RWPE2 (cell line): Measurements from ENCODE around the gene ARHGAP26.

Experiments used
- ATAC-seq: fragments of 200-7000 bp; cut with Tn5 transposase; 3 replicates; pipeline ENCODE4 v1.9.1; 2021; ENCODE audit warnings: low read depth
- DNase-seq: peaks from one replicate; pipeline ENCODE4 v3.0.0-alpha.2; 2020; ENCODE audit warnings: low spot score
- H3K27ac ChIP-seq: fragments of 450-650 bp; 2 replicates; pipeline ENCODE4 v1.5.1; 2017; ENCODE audit warnings: mild to moderate bottlenecking; ENCODE audit not compliant: poor library complexity, severe bottlenecking
- H3K27me3 ChIP-seq: fragments of 250-450 bp; sonication (Bioruptor Pico); 2 replicates; pipeline ENCODE4 v1.5.1; 2021; ENCODE audit warnings: mild to moderate bottlenecking, moderate library complexity; ENCODE audit not compliant: insufficient read depth, poor library complexity, severe bottlenecking
- H3K36me3 ChIP-seq: fragments of 250-450 bp; sonication (Bioruptor Pico); 2 replicates; pipeline ENCODE4 v1.5.1; 2020; ENCODE audit warnings: low read depth, mild to moderate bottlenecking, moderate library complexity
- H3K4me1 ChIP-seq: fragments of 250-450 bp; sonication (Bioruptor Pico); 2 replicates; pipeline ENCODE4 v1.5.1; 2021; ENCODE audit warnings: mild to moderate bottlenecking, moderate library complexity; ENCODE audit not compliant: insufficient read depth, poor library complexity, severe bottlenecking
- H3K4me3 ChIP-seq: fragments of 250-450 bp; sonication (Bioruptor Pico); 2 replicates; pipeline ENCODE4 v1.5.1; 2021; ENCODE audit warnings: mild to moderate bottlenecking, moderate library complexity; ENCODE audit not compliant: severe bottlenecking
- H3K9me3 ChIP-seq: fragments of 250-450 bp; sonication (Bioruptor Pico); 2 replicates; pipeline ENCODE4 v1.5.1; 2021; ENCODE audit warnings: mild to moderate bottlenecking, moderate library complexity; ENCODE audit not compliant: severe bottlenecking
- CTCF ChIP-seq: fragments of 450-650 bp; IDR thresholded peaks from one replicate; pipeline ENCODE4 v1.5.1; 2017; ENCODE audit warnings: mild to moderate bottlenecking, moderate library complexity; ENCODE audit not compliant: poor library complexity, severe bottlenecking

The ARHGAP26 gene

GRCh38 chr5:142724821-142725220, 45.4 kb upstream of the ARHGAP26 start:
- ATAC-seq (no peak), DNase-seq (no peak)
- Histone ChIP-seq H3K36me3 (no peaks in the 10 kb centered on the region), H3K27ac (peak overlapping the region; percentile 94), H3K4me3 (no peak overlapping the region), H3K9me3 (no peaks in the 10 kb centered on the region), H3K4me1 (peaks cover 46% of the 10 kb centered on the region), H3K27me3 (no peaks in the 10 kb centered on the region)
- TF ChIP-seq CTCF = no peak

GRCh38 chr5:142725231-142726187, 44.7 kb upstream of the ARHGAP26 start:
- peaks cover 39% of the 10 kb centered on the region for H3K4me1 ChIP-seq
- no peak overlapping the region for H3K4me3 ChIP-seq
- DNase-seq (no peak), ATAC-seq (peak; percentile 30)
- H3K36me3 ChIP-seq = no peaks in the 10 kb centered on the region
- H3K27ac ChIP-seq = peak overlapping the region; percentile 94
- TF ChIP-seq CTCF = no peak
- H3K9me3 ChIP-seq = no peaks in the 10 kb centered on the region
- H3K27me3 ChIP-seq = no peaks in the 10 kb centered on the region

- no peaks in the 10 kb centered on the region for H3K9me3 ChIP-seq
- peak overlapping the region; percentile 94 for H3K27ac ChIP-seq
- H3K27me3 ChIP-seq = no peaks in the 10 kb centered on the region
- no peaks in the 10 kb centered on the region for H3K36me3 ChIP-seq
- peak; percentile 83 for ATAC-seq
- peaks cover 34% of the 10 kb centered on the region for H3K4me1 ChIP-seq
- TF ChIP-seq CTCF = no peak
- H3K4me3 ChIP-seq = no peak overlapping the region
- no peak for DNase-seq
Observed at GRCh38 chr5:142726188-142726731, 43.9 kb upstream of the ARHGAP26 start.

GRCh38 chr5:142727735-142728047, 42.5 kb upstream of the ARHGAP26 start:
- no peaks in the 10 kb centered on the region for H3K36me3 ChIP-seq
- H3K9me3 ChIP-seq = no peaks in the 10 kb centered on the region
- peaks cover 28% of the 10 kb centered on the region for H3K4me1 ChIP-seq
- H3K4me3 ChIP-seq = no peak overlapping the region
- no peaks in the 10 kb centered on the region for H3K27me3 ChIP-seq
- no peak for TF ChIP-seq CTCF
- peak overlapping the region; percentile 94 for H3K27ac ChIP-seq
- ATAC-seq = no peak
- DNase-seq = no peak
